Fibroblast of skin of left quadriceps (primary cell): Measurements from ENCODE around the gene PCBP3.
"Not testable (repeated sequence)": the region's sequence is repeated elsewhere in the genome, so short reads cannot be mapped to it uniquely, and the experiment has no call there.

Source experiments
- DNase-seq, 2 experiments: peaks; one replicate each; pipeline ENCODE4 v3.0.0-alpha.2; 2013; ENCODE audit warnings: low read depth in 2 of 2

Gene PCBP3

GRCh38 chr21:45643021-45643980 lies at the start of gene PCBP3:
Gene PCBP3, plus strand, starts transcription at chr21:45643725. Its CDS starts 206,361 bp downstream, at chr21:45850086.
- peak; percentile 91 to 93 for DNase-seq

DNA sequence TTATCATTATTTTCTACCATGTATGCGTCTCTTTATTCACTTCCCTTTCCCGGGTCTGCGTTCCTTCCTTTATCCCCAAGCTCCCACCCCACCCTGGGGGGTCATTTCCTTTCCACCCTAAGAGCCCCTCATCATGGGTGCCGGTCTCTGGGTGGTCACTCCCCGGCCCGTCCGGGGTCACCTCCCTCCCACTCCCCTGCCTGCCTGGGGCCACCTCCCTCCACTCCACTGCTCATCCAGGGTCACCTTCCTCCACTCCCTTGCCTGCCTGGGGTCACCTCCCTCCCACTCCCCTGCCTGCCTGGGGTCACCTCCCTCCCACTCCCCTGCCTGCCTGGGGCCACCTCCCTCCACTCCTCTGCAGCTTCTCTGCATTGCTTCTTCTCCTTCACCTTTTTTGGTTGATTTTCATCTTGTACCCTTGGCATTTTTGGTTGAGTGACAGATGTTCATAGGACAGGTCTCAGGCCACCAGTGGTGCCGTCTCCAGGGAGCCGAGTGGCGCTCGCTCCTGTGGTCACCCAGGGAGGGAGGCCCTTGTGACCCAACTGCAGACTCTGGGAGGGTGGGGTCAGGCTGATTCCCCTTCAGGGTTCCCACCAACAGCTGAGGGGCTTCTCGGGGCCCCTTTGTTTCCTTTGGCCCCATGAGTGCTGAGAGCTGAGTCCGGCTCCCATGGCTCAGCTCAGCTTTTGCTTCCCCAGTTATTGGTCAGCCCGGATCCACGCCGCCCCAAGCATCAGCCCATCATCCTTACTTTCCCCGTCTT lies 48.6 kb upstream of the PCBP3 start:
- DNase-seq, result no peak

GRCh38 chr21:45595574-45596295 lies 47.8 kb upstream of the PCBP3 start:
- no peak for DNase-seq

DNA sequence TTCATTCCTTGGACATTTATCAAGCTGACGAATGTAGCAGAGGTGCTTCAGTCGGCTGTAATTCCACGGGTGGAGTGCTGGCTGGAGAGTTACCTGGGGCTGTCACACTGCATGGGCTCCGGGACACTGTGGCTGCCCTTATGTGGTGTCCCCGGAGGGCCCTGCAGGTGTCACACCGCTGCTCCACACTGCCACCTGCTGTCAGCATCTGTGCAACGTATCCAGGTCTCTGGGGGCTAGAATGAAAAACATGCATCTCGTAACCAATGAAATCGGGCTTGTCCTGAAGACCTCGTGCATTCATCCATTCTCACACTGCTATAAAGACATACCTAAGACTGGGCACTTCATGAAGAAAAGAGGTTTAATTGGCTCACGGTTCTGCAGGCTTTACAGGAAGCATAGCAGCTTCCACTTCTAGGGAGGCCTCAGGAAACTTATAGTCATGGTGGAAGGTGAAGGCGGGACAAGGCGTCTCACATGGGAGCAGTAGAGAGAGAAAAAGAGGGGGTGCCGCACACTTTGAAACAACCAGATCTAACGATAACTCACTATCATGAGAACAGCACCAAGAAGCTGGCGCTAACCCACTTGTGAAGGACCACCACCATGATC lies 46.7 kb upstream of the PCBP3 start:
- DNase-seq, result no peak

DNA sequence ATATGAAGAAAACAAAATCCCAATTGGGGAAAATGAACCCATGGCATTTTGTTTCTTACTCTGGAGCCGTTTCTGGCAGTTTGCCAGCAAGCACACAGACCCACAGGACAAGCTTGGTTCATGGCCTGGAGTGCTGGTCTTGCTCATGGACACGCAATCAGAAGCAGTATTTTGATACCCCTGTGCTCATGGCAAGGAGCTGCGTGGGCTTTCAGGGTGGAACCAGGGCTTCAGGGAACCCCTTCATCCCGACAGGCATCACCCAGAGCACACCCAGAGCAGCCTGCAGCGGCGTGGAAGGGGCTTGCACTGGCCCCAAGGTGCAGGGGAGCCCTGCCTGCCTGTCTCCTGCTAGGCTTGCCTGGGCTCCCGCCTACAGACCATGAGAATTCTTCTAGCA lies 45.4 kb upstream of the PCBP3 start:
- DNase-seq, result no peak

GRCh38 chr21:45598666-45599065 lies 44.9 kb upstream of the PCBP3 start:
- DNase-seq, result no peak

DNA sequence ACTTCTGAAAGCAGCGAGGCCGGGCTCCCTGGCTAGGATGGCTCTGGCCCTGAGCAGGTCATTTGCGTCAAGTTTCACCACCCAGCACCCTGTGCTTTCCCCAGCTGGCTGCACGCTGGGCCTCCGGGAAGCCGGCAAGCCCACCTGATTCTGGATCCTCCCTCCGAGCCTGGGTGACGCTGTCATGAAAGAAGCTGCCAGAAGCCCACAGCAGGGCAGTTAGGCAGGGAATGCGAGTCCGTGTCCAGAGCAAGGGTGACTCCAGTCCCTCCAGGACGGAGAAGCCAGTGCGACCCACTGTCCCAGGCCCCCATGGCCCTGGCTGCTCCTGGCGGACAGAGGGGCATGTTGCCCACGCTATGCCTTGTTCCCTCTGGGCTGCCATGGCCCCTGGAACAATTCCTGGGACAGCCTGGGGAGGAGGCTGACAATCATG lies 44.4 kb upstream of the PCBP3 start:
- DNase-seq, result no peak

GRCh38 chr21:45600248-45600647 lies 43.3 kb upstream of the PCBP3 start:
- no peak for DNase-seq

DNA sequence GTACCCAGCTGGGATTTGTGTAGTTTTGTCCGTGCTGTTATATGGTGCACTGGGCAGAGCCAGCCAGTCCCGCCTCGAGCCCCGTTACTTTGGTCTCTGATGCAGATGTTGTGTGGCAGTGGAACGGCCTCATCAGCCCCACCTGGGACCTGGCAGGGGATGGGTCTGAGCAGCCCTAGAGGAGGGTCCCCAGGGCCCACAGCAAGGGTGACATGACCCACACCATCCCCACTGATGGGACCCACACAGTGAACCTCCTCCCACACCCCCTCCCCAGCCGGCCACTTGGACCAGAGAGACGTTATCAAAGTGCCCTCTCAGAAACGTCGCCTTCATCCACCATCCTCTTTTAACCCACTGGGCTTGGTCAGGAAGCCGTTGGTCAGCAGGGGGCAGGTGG lies 42.0 kb upstream of the PCBP3 start:
- DNase-seq, result no peak

DNA sequence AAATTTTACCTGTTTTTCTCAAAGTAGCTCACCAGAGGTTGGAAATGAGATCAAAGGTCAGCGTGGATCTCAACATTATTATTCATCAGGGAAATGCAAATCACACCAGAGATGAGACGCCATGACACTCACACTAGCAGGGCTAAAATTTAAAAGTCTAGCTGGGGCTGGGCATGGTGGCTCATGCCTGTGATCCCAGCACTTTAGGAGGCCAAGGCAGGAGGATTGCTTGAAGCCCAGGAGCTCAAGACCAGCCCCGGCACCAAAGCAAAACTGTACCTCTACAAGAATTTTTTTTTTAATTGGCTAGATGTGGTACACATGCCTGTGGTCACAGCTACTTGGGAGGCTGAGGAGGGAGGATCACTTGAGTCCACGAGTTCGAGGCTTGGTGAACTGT lies 41.4 kb upstream of the PCBP3 start:
- no peak for DNase-seq

- DNase-seq, result no peak
Measured at GRCh38 chr21:45603481-45603880, 40.0 kb upstream of the PCBP3 start.

GRCh38 chr21:45604681-45605080 lies 38.8 kb upstream of the PCBP3 start:
- not testable (repeated sequence) for DNase-seq

DNA sequence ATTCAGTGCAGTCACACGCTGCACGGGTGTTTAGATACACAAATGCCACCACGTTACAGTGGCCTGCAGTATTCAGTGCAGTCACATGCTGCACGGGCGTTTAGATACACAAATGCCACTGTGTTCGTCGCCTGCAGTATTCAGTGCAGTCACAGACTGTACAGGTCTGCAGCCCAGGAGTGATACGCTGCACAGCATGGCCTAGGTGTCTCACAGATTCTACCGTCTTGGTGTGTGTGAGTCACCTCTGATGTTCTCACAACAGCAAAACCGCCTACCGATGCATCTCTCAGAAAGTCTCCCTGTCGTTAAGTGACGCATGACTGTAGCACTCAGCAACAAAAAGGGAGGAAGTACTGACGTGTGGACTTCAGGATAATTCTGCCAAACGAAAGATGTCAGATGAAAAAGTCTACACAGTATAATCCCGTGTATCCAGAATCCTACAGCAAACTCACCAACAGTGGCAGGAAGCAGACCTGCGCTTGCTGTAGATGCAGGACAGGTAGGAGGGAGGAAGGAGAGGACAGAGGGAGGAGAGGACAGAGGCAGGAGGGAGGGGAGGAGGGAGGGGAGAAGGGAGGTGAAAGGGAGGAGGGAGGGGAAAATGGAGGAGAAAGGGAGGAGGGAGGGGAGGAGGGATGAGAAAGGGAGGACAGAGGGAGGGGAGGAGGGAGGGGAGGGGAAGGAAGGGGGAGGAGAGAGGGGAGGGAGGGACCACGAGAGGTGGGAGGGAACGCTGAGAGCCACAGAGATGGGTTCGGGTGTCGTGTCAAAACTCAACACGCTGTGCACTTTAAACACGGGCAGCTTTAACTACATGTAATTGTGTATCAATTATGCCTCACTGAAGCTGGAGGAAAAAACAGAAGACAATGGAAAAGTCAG lies 36.3 kb upstream of the PCBP3 start:
- no peak for DNase-seq

DNA sequence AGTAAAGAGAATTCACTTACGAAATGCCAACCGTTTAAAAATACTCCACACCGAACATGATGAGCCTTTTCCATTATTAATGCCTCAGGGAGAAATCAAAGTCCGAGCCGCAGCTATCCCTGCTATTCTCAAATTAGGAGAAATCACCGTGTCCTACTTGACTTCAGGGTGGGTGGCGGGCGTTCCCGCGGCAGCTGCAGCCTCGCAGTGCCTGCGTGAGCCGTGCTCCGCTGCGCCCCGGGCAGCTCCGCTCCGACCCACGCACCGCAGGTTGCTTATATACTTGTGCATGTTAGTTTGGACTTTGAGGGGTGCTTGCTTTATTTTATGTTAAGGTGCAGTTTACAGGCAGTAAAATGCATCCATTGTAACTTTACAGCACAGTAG lies 35.6 kb upstream of the PCBP3 start:
- DNase-seq, result no peak

DNA sequence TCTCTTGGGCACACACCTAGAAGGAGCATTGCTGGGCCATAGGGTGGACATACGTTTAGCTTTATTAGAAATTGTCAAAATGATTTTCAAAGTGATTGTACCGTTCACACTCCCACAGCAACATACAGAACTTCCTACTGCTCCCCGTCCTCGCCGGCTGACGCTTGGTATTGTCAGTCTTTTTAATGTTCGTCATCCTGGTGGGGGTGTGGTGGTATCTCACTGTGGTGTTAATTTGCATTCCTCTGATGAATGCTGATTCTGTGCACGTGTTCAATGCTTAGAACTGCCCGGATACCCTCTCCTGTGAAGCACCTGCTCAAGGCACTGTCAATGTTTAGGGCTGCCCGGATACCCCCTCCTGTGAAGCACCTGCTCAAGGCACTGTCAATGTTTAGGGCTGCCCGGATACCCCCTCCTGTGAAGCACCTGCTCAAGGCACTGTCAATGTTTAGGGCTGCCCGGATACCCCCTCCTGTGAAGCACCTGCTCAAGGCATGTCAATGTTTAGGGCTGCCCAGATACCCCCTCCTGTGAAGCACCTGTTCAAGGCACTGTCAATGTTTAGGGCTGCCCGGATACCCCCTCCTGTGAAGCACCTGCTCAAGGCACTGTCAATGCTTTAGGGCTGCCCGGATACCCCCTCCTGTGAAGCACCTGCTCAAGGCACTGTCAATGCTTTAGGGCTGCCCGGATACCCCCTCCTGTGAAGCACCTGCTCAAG lies 34.6 kb upstream of the PCBP3 start:
- not testable (repeated sequence) for DNase-seq

- not testable (repeated sequence) for DNase-seq
Measured at GRCh38 chr21:45609616-45610015, 33.9 kb upstream of the PCBP3 start.

- no peak for DNase-seq
Measured at GRCh38 chr21:45611296-45611695, 32.2 kb upstream of the PCBP3 start.

DNA sequence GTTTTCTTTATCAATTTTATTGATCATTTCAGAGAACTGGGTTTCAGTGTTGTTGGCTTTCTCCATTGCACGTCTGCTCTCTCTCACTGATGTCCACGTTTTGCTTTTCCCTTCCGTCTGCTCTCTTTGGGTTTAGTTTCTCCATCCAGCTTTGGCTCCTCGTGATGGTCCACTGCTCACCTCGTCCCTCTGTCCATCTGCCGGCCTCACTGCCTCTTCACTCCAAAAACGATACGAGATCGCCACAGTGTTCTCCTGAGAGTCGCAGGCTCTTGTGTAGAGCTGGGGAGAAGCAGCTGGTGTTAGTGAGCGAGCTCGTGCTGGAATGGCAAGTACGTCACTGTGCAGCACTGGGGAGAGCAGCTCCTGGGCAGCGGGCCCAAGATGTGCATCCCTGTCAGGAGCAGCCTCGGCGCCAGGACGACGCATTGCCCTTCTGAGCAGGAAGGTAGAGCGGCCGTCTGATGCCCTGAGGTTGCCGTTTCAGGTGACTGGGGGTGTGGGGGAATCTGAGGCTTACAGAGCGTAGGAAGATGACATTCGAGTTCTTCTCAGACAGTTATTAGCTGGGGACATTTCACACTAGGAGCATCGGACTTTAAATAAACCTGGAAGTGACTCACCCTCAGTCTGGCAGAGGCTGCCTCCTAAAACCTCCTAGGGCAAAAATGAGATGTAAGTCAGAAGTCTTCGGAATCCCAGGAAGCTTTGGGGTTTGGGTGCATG lies 31.4 kb upstream of the PCBP3 start:
- DNase-seq, result no peak

- not testable (repeated sequence) for DNase-seq
Measured at GRCh38 chr21:45612665-45613019, 30.9 kb upstream of the PCBP3 start.
